Adipocyte (in vitro differentiated cells): Measurements from ENCODE around the gene IQCH.

Experiments used
- DNase-seq: peaks from one replicate; pipeline ENCODE4 v3.0.0-alpha.2; 2015; ENCODE audit warnings: low read depth
- H3K27me3 ChIP-seq: replicated peaks from 2 replicates; pipeline ENCODE4 v1.7.0; 2013; ENCODE audit warnings: mild to moderate bottlenecking, low read length, moderate library complexity; ENCODE audit not compliant: control insufficient read depth, insufficient read depth
- H3K36me3 ChIP-seq: 2 replicates; pipeline ENCODE4 v1.7.0; 2013; ENCODE audit warnings: low read length, mild to moderate bottlenecking, moderate library complexity; ENCODE audit not compliant: control insufficient read depth, insufficient read depth, severe bottlenecking
- H3K4me1 ChIP-seq: 2 replicates; pipeline ENCODE4 v1.7.0; 2013; ENCODE audit warnings: mild to moderate bottlenecking, low read length, moderate library complexity; ENCODE audit not compliant: control insufficient read depth, insufficient read depth
- H3K4me3 ChIP-seq: 2 replicates; pipeline ENCODE4 v1.7.0; 2013; ENCODE audit warnings: mild to moderate bottlenecking, low read length, moderate library complexity
- H3K9ac ChIP-seq: 2 replicates; pipeline ENCODE4 v1.7.0; 2013; ENCODE audit warnings: mild to moderate bottlenecking, low read length, moderate library complexity
- H3K9me3 ChIP-seq: 2 replicates; pipeline ENCODE4 v1.7.0; 2013; ENCODE audit warnings: mild to moderate bottlenecking, low read length, moderate library complexity; ENCODE audit not compliant: control insufficient read depth

The IQCH gene

GRCh38 chr15:67403428-67404154, 149.0 kb downstream of the IQCH start:
- Histone ChIP-seq H3K36me3 (no peaks in the 10 kb centered on the region), H3K9ac (no peak overlapping the region), H3K4me3 (no peak overlapping the region), H3K9me3 (no peaks in the 10 kb centered on the region), H3K27me3 (no peaks in the 10 kb centered on the region), H3K4me1 (peaks cover 7% of the 10 kb centered on the region)
- DNase-seq = no peak

DNA sequence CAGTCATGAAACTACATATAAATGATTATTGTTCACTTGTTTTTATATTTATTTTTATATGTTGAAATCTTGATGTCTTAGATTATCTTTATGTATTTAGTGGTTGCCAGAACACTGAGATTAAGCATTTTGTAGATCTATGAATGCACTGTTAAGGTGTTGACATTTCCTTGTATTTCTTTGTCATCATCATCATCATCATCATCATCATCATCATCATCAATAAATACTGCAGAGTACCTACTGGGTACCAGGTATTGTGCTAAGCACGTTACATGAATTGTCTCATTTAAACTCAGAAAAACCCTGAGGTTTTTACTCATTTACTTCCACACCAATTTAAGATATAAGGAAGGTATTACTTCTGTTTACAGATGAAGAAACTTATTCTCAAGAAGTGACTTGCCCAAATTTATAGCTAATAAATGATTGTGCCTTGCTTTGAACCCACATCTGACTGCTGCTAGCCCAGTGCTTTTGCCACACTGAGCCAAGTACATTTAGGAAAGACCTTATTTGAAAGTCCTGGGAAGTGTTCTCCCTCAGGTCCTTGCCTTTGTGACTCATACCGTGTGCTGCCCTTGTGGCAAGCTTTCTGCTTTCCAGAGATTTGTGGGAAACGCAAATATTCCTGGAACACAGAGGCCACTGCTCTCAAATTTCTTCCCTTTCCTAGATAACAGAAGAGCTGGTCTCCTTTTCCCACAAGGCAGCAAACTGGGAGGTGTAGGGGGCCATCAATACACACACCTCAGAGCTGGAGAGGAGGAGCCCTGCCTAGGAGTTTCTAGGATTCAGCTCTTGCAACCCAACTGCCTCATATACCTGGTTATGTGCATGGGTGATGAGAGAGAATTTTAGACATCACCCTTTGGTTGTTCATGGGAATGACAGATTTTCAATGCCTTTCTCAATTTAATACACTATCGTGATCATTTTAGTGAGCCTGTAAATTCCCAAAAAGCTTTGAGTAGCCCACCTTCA, 150.9 kb downstream of the IQCH start:
- peak; percentile 46 for DNase-seq
- Histone ChIP-seq H3K9me3 (no peaks in the 10 kb centered on the region), H3K36me3 (no peaks in the 10 kb centered on the region), H3K27me3 (no peaks in the 10 kb centered on the region), H3K4me3 (no peak overlapping the region), H3K9ac (no peak overlapping the region), H3K4me1 (peaks cover 7% of the 10 kb centered on the region)

GRCh38 chr15:67406257-67406861, 151.8 kb downstream of the IQCH start:
- Histone ChIP-seq H3K27me3 (no peaks in the 10 kb centered on the region), H3K4me1 (peaks cover 7% of the 10 kb centered on the region), H3K9ac (no peak overlapping the region), H3K9me3 (no peaks in the 10 kb centered on the region), H3K4me3 (no peak overlapping the region), H3K36me3 (no peaks in the 10 kb centered on the region)
- no peak for DNase-seq

- DNase-seq = no peak
- Histone ChIP-seq H3K27me3 (no peaks in the 10 kb centered on the region), H3K9ac (no peak overlapping the region), H3K9me3 (no peaks in the 10 kb centered on the region), H3K4me3 (no peak overlapping the region), H3K4me1 (peaks cover 7% of the 10 kb centered on the region), H3K36me3 (no peaks in the 10 kb centered on the region)
Observed at GRCh38 chr15:67407786-67408185, 153.2 kb downstream of the IQCH start.

DNA sequence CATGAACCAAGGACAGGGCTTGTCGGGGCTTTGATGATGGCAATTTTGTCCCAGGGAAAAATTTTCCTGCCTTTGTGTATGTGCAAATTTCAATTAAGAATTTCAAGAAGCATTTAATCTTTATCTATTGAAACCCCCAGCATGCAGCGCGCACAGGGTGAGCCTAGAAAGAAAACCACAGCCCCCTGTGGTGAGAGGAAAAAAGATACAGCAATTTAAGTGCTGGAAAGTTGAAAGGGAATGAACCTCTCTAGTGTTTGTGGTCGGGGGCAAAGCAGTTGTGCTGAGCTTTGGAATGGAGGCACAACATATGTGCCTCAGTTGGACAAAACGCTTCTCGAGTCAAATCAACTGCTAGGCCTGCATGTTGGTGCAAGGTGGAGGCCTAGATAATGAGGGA, 154.6 kb downstream of the IQCH start:
- Histone ChIP-seq H3K4me1 (peaks cover 7% of the 10 kb centered on the region), H3K27me3 (no peaks in the 10 kb centered on the region), H3K9ac (no peak overlapping the region), H3K4me3 (no peak overlapping the region), H3K36me3 (no peaks in the 10 kb centered on the region), H3K9me3 (no peaks in the 10 kb centered on the region)
- DNase-seq = no peak

DNA sequence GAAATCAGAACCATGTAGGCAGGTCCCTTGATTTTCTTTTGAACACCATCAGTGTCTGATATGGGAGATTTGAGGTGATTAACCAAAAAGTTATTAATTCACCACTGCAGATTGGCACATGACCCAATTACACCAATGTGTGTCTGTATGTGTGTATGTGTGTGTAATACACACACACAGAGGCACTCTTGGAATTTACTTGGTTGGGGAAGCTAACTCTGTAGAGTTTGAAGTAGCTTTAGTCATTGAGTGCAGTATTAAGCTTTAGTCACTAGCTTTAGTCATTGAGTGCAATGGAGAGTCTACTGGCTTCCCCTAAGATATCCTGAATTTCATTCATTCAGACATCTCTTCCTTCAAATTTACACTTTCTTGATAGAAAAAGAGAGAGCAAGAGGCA, 156.9 kb downstream of the IQCH start:
- H3K4me3 ChIP-seq = no peak overlapping the region
- H3K9ac ChIP-seq = no peak overlapping the region
- H3K9me3 ChIP-seq = no peaks in the 10 kb centered on the region
- no peaks in the 10 kb centered on the region for H3K27me3 ChIP-seq
- no peaks in the 10 kb centered on the region for H3K36me3 ChIP-seq
- no peaks in the 10 kb centered on the region for H3K4me1 ChIP-seq
- DNase-seq = no peak

DNA sequence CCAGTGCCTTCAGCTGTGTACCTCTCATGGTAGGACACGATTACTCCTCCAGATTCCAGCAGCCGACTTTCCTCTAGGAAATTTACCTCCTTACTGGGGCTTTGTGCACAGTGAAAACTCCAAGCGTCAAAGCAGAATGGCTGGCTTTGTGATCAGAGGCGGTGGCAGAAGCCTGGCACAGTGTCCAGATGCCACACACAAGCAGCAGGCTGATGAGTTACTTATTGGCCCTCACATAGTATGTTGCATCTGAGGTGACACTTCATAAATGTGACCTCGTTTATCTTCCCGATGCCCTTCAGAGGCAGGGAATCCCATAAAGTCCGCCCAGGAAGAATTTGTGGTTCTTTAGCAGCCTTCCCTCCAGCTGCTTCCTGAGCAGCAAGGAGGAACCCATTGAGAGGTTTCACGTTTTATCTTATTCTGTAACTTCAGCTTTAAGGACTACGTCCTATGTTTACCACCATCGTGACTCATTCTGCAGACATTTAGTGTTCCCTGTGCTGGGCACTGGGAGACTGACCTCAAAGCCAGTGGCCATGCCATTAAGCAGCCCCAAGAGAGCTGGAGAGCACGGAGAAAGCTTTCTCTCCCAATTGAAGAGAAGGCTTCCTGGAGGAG, 159.3 kb downstream of the IQCH start:
- Histone ChIP-seq H3K4me3 (no peak overlapping the region), H3K36me3 (no peaks in the 10 kb centered on the region), H3K9ac (no peak overlapping the region), H3K4me1 (no peaks in the 10 kb centered on the region), H3K9me3 (no peaks in the 10 kb centered on the region), H3K27me3 (no peaks in the 10 kb centered on the region)
- peak; percentile 22 for DNase-seq

DNA sequence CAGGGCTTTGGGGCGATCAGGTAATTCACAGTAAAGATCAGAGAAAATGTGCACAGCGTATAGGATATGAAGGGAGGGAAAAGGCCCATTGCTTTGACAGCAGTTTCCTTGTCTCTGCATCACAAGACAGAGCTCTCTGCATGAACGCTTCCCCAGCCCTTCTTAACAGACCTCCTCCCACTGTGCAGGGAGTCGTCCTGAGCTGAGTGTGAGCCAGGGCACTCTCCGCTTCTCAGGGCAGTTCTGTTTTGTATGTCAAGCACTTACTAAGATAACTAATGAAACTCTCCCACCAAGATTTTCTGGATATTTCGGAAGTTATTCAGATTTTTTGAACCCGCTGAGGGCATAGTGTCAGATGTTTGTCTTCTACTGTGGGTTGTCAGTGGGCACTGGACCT, 160.6 kb downstream of the IQCH start:
- Histone ChIP-seq H3K4me1 (no peaks in the 10 kb centered on the region), H3K27me3 (no peaks in the 10 kb centered on the region), H3K9ac (no peak overlapping the region), H3K36me3 (no peaks in the 10 kb centered on the region), H3K4me3 (no peak overlapping the region), H3K9me3 (no peaks in the 10 kb centered on the region)
- no peak for DNase-seq

GRCh38 chr15:67416891-67417290, 162.3 kb downstream of the IQCH start:
- Histone ChIP-seq H3K9ac (no peak overlapping the region), H3K36me3 (no peaks in the 10 kb centered on the region)
- no peak for DNase-seq

GRCh38 chr15:67419705-67420104, 165.1 kb downstream of the IQCH start:
- no peak for DNase-seq
- Histone ChIP-seq H3K36me3 (no peaks in the 10 kb centered on the region), H3K4me3 (no peak overlapping the region), H3K9me3 (no peaks in the 10 kb centered on the region), H3K4me1 (no peaks in the 10 kb centered on the region), H3K27me3 (no peaks in the 10 kb centered on the region), H3K9ac (no peak overlapping the region)

More at GRCh38 chr15:67416891-67417290, 162.3 kb downstream of the IQCH start:
- Histone ChIP-seq H3K27me3 (no peaks in the 10 kb centered on the region), H3K4me1 (no peaks in the 10 kb centered on the region), H3K9me3 (no peaks in the 10 kb centered on the region), H3K4me3 (no peak overlapping the region)

GRCh38 chr15:67420137-67420536, 165.6 kb downstream of the IQCH start:
- H3K36me3 ChIP-seq = no peaks in the 10 kb centered on the region
- H3K4me1 ChIP-seq = no peaks in the 10 kb centered on the region
- H3K9me3 ChIP-seq = no peaks in the 10 kb centered on the region

More at GRCh38 chr15:67420137-67420536, 165.6 kb downstream of the IQCH start:
- DNase-seq = no peak
- Histone ChIP-seq H3K27me3 (no peaks in the 10 kb centered on the region), H3K9ac (no peak overlapping the region), H3K4me3 (no peak overlapping the region)
